WERI-Rb-1 (cell line): Measurements from ENCODE around the gene FAM184A.
"Not testable (repeated sequence)": the region's sequence is repeated elsewhere in the genome, so short reads cannot be mapped to it uniquely, and the experiment has no call there.

ENCODE experiments used
- DNase-seq: peaks from one replicate; pipeline ENCODE4 v3.0.0-alpha.2; 2020
- H3K27ac ChIP-seq: fragments of 250-450 bp; sonication (Bioruptor Pico); 2 replicates; pipeline ENCODE4 v1.5.1; 2020; ENCODE audit warnings: mild to moderate bottlenecking, moderate library complexity
- H3K27me3 ChIP-seq: fragments of 250-450 bp; sonication (Bioruptor Pico); 2 replicates; pipeline ENCODE4 v1.5.1; 2021; ENCODE audit warnings: mild to moderate bottlenecking, low read depth, moderate library complexity; ENCODE audit not compliant: insufficient read depth, severe bottlenecking
- H3K36me3 ChIP-seq: fragments of 250-450 bp; sonication (Bioruptor Pico); 2 replicates; pipeline ENCODE4 v1.5.1; 2020; ENCODE audit warnings: mild to moderate bottlenecking, moderate library complexity
- H3K4me3 ChIP-seq: 2 replicates; pipeline ENCODE4 v1.5.1; 2011; ENCODE audit warnings: low read depth, mild to moderate bottlenecking, control low read depth, low read length
- H3K9me3 ChIP-seq: fragments of 250-450 bp; sonication (Bioruptor Pico); 2 replicates; pipeline ENCODE4 v1.5.1; 2021; ENCODE audit warnings: mild to moderate bottlenecking, moderate library complexity; ENCODE audit not compliant: severe bottlenecking
- TF ChIP-seq, protein P1 (sequence below): IDR thresholded peaks from 2 replicates; pipeline ENCODE4 v1.5.1; 2011; ENCODE audit warnings: low read depth, mild to moderate bottlenecking, control low read depth, inconsistent platforms, low read length

Gene FAM184A

DNA sequence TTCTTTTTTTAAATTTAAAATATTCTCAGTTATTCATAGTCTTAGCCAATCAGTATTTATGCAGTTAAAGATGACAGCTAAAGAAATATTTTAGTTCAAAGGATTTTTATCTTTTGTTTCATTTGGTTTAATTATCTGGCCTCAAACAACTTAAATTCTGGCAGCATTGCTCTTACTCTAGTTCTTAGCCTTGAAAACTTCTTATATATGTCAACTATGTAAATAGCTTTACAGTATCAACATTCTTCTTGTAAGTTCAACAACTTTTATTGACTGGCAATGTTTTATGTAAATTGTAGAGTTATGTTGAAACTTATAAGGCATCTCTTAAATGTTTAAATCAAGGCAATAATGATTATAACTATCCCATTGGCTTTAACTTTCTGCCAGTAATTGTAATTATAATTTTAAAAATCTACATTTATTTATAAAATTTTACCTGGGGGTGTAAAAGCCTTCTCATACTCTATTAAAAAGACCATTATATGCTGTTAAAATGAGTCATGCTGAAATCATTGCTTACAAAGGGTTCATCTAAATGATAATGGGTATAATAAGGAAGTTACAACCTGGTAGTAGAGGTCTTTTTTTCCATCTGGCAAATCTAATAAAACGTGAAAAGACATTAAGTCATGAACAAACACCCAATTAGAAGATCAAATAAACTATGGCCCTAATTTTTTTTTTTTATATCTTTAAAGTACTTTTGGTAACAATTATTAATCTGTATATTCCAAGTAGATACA is 45.8 kb upstream of the FAM184A start:
- H3K9me3 ChIP-seq, result no peaks in the 10 kb centered on the region
- no peak for DNase-seq
- H3K36me3 ChIP-seq, result no peaks in the 10 kb centered on the region
- no peak overlapping the region for H3K4me3 ChIP-seq
- TF ChIP-seq, protein P1, sequence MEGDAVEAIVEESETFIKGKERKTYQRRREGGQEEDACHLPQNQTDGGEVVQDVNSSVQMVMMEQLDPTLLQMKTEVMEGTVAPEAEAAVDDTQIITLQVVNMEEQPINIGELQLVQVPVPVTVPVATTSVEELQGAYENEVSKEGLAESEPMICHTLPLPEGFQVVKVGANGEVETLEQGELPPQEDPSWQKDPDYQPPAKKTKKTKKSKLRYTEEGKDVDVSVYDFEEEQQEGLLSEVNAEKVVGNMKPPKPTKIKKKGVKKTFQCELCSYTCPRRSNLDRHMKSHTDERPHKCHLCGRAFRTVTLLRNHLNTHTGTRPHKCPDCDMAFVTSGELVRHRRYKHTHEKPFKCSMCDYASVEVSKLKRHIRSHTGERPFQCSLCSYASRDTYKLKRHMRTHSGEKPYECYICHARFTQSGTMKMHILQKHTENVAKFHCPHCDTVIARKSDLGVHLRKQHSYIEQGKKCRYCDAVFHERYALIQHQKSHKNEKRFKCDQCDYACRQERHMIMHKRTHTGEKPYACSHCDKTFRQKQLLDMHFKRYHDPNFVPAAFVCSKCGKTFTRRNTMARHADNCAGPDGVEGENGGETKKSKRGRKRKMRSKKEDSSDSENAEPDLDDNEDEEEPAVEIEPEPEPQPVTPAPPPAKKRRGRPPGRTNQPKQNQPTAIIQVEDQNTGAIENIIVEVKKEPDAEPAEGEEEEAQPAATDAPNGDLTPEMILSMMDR, result no peak
- no peak overlapping the region for H3K27ac ChIP-seq
- H3K27me3 ChIP-seq, result no peaks in the 10 kb centered on the region

GRCh38 chr6:119122336-119122735 is 43.9 kb upstream of the FAM184A start:
- Histone ChIP-seq H3K27ac (no peak overlapping the region), H3K9me3 (no peaks in the 10 kb centered on the region), H3K27me3 (no peaks in the 10 kb centered on the region), H3K36me3 (no peaks in the 10 kb centered on the region), H3K4me3 (no peak overlapping the region)
- DNase-seq, result no peak
- TF ChIP-seq, protein P1, result no peak

- DNase-seq, result no peak
- no peak overlapping the region for H3K27ac ChIP-seq
- H3K27me3 ChIP-seq, result no peaks in the 10 kb centered on the region
- TF ChIP-seq, protein P1, result no peak
- H3K9me3 ChIP-seq, result no peaks in the 10 kb centered on the region
- H3K36me3 ChIP-seq, result no peaks in the 10 kb centered on the region
- H3K4me3 ChIP-seq, result no peak overlapping the region
Measured at GRCh38 chr6:119121367-119121766, 42.9 kb upstream of the FAM184A start.

DNA sequence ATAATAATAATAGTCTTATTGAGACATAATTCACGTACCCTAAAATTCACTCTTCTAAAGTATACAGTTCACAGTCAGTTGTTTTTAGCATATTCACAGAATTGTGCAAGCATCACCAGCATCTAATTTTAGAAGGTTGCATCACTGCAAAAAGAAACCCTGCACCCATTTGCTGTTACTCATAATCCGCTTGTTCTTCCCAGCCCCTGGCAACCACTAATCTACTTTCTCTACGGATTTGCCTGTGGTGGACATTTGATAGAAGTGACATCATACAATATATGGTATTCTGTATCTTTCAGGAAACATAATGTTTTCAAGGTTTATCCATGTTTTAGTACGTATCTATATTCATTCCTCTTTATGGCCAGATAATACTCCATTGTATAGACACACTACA is 41.5 kb upstream of the FAM184A start:
- Histone ChIP-seq H3K27me3 (no peaks in the 10 kb centered on the region), H3K36me3 (no peaks in the 10 kb centered on the region), H3K4me3 (no peak overlapping the region), H3K9me3 (no peaks in the 10 kb centered on the region), H3K27ac (no peak overlapping the region)
- DNase-seq, result no peak
- TF ChIP-seq, protein P1, result no peak

DNA sequence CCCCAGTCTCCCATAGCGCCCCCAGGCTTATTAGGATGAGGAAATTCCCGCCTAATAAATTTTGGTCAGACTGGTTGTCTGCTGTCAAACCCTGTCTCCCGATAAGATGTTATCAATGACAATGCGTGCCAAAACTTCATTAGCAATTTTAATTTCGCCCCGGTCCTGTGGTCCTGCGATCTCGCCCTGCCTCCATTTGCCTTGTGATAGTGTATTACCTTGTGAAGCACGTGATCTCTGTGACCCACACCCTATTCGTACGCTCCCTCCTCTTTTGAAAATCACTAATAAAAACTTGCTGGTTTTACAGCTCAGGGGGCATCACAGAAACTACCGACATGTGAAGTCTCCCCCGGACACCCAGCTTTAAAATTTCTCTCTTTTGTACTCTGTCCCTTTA is 40.6 kb upstream of the FAM184A start:
- not testable (repeated sequence) for H3K27me3 ChIP-seq, H3K27ac ChIP-seq, H3K4me3 ChIP-seq, H3K9me3 ChIP-seq, H3K36me3 ChIP-seq, DNase-seq

DNA sequence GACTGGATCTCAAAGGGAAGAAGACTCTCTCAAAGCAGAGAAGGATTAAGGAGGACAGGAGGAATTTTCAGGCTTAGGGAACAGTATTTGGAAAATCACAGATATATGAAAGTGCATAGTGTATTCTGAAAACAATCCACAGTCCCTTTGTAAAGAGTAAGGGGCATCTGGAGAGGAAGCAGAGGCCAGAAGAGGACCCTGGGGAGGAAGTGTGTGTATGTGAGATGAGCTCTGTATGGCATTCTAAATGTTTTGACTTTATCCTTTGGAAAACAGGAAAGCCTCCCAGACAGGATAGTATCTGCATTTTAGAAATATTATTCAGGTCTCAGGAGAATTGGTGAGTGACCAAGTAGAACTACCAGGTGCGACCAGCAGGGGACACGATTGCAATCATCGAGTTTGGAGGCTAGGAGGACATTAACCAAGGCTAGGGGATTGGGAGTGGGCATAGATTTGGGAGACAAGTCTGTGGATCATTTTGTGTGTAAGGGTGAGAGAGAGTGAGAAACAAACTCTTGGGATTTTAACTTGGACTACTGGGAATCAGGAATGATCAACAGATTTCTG is 38.3 kb upstream of the FAM184A start:
- TF ChIP-seq, protein P1, result peak; percentile 17; the same call in 1 of the 2 replicates
- Histone ChIP-seq H3K27me3 (no peaks in the 10 kb centered on the region), H3K36me3 (no peaks in the 10 kb centered on the region), H3K9me3 (no peaks in the 10 kb centered on the region), H3K4me3 (no peak overlapping the region), H3K27ac (no peak overlapping the region)
- no peak for DNase-seq
